Measurements from ENCODE around the gene ANKIB1.

Gene ANKIB1

DNA sequence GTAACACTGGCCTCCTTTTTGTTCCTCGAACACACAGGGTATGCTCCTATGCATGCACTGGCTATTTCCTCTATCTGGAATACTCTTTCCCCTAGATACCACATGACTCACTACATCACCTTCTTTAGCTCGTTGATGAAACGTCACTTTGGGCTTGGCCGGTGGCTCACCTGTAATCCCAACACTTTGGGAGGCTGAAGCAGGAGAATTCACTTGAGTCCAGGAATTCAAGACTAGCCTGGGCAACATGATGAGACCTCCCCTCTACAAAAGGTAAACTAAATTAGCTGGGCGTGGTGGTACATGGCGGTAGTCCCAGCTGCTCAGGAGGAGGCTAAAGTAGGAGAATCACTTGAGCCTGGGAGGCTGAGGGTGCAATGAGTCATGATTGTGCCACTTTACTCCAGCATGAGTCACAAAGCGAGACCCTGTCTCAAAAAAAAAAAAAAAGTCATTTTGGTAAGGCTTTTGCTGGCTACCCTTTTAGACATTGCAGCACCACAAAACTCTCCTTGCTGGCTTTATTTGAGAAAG lies 14.5 kb downstream of the ANKIB1 start:
- Histone ChIP-seq H3K23ac (ENCODE audit: low read length in 2 of 2) (no peak overlapping the region), H3K18ac (ENCODE audit: low read depth in 1 of 2, low read length in 2 of 2) (no peak overlapping the region), H2AK5ac (ENCODE audit: low read length, severe bottlenecking) (no peak overlapping the region), H3K4me2 (ENCODE audit: low read length, poor library complexity, severe bottlenecking) (no peak overlapping the region), H3K4ac (ENCODE audit: low read depth in 1 of 2, low read length in 2 of 2) (no peak overlapping the region), H2BK5ac (ENCODE audit: low read depth, low read length, poor library complexity, severe bottlenecking) (no peak overlapping the region), H3K9me3 (ENCODE audit: control insufficient read depth, low read length) (no peaks in the 10 kb centered on the region), H3K4me3 (ENCODE audit: insufficient read depth in 1 of 2, low read depth in 1 of 2, low read length in 2 of 2) (no peak overlapping the region), H3K9ac (ENCODE audit: low read length) (no peak overlapping the region), H3K27ac (ENCODE audit: low read length, poor library complexity, severe bottlenecking) (no peak overlapping the region), H3K79me1 (replicated peaks; ENCODE audit: low read length, poor library complexity, severe bottlenecking) (peaks cover 11% of the 10 kb centered on the region), H2BK12ac (ENCODE audit: low read length in 2 of 2) (no peak overlapping the region), H3K14ac (ENCODE audit: low read length in 2 of 2) (no peak overlapping the region), H3K36me3 (ENCODE audit: control insufficient read depth in 1 of 2, insufficient read depth in 2 of 2, low read depth in 1 of 2, low read length in 2 of 2) (peaks cover 0 to 8% of the 10 kb centered on the region in 2 experiments), H3K4me1 (ENCODE audit: control insufficient read depth, insufficient read depth, low read depth, low read length) (peaks cover 3% of the 10 kb centered on the region), H2BK15ac (ENCODE audit: low read depth, poor library complexity, severe bottlenecking) (no peak overlapping the region), H2BK120ac (ENCODE audit: low read depth, low read length) (no peak overlapping the region), H3K27me3 (ENCODE audit: control insufficient read depth in 1 of 2, insufficient read depth in 1 of 2, low read length in 2 of 2) (no peaks in the 10 kb centered on the region), H2AFZ (ENCODE audit: low read depth, low read length) (no peak overlapping the region), H4K91ac (ENCODE audit: low read length) (no peak overlapping the region), H4K8ac (ENCODE audit: low read length) (no peak overlapping the region)
- DNase-seq, result peak; percentile 41
- 50% methylated on average over 7 of the region's 7 CpGs for WGBS

DNA sequence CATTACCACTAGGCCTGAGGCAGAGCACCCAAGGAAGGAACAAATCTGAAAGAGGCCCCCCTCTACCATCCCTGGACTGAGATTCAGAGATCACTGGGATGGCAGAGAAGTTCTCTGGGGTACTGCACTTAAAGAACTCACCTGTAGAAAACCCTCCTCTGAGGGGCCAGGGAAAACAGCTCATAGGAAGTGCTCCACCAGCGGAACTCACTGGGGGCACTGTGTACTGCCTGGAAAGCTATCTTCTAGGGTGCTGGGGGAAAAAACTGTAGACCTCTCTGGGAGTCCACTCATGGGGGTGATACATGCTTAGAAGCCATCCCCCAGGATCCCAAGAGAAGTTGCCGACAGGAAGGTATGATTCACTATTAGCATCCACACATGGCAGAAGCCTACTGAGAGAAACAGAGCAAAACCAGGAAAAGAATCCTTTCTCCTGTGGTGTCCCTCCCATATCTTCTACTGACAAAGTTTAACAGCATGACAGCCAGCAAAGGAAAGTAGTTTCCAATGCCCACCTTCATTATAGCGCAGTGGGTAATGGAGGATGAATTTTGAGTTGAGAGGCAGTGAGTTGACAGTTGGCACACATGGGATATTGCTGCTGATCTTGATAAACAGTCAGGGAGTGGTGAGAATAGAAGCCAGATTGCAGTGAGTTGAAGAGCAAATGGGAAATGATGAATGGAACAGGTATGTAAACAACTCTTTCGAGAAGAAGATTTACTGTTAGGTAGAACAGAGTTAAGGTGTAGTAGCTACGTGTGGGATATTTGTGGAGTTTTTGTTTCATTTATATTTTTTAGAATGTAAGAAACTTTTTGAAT lies 20.9 kb downstream of the ANKIB1 start:
- Histone ChIP-seq H3K23ac (ENCODE audit: low read length in 2 of 2) (no peak overlapping the region), H4K8ac (ENCODE audit: low read length) (no peak overlapping the region), H3K79me1 (replicated peaks; ENCODE audit: low read length, poor library complexity, severe bottlenecking) (peaks cover 23% of the 10 kb centered on the region), H2BK5ac (ENCODE audit: low read depth, low read length, poor library complexity, severe bottlenecking) (no peak overlapping the region), H3K14ac (ENCODE audit: low read length in 2 of 2) (no peak overlapping the region), H2BK12ac (ENCODE audit: low read length in 2 of 2) (no peak overlapping the region), H3K9me3 (ENCODE audit: control insufficient read depth, low read length) (no peaks in the 10 kb centered on the region), H2AK5ac (ENCODE audit: low read length, severe bottlenecking) (no peak overlapping the region), H3K4ac (ENCODE audit: low read depth in 1 of 2, low read length in 2 of 2) (no peak overlapping the region), H4K91ac (ENCODE audit: low read length) (no peak overlapping the region), H2BK15ac (ENCODE audit: low read depth, poor library complexity, severe bottlenecking) (no peak overlapping the region), H3K18ac (ENCODE audit: low read depth in 1 of 2, low read length in 2 of 2) (no peak overlapping the region), H3K4me3 (ENCODE audit: insufficient read depth in 1 of 2, low read depth in 1 of 2, low read length in 2 of 2) (no peak overlapping the region), H3K4me1 (ENCODE audit: control insufficient read depth, insufficient read depth, low read depth, low read length) (no peaks in the 10 kb centered on the region), H3K36me3 (ENCODE audit: control insufficient read depth in 1 of 2, insufficient read depth in 2 of 2, low read depth in 1 of 2, low read length in 2 of 2) (no peaks in the 10 kb centered on the region), H2BK120ac (ENCODE audit: low read depth, low read length) (no peak overlapping the region), H3K4me2 (ENCODE audit: low read length, poor library complexity, severe bottlenecking) (no peak overlapping the region), H3K9ac (ENCODE audit: low read length) (no peak overlapping the region), H2AFZ (ENCODE audit: low read depth, low read length) (no peak overlapping the region), H3K27me3 (ENCODE audit: control insufficient read depth in 1 of 2, insufficient read depth in 1 of 2, low read length in 2 of 2) (no peaks in the 10 kb centered on the region), H3K27ac (ENCODE audit: low read length, poor library complexity, severe bottlenecking) (no peak overlapping the region)
- whole genome bisulfite sequencing, result 72% methylated on average over 4 of the region's 5 CpGs
- no peak for DNase-seq

DNA sequence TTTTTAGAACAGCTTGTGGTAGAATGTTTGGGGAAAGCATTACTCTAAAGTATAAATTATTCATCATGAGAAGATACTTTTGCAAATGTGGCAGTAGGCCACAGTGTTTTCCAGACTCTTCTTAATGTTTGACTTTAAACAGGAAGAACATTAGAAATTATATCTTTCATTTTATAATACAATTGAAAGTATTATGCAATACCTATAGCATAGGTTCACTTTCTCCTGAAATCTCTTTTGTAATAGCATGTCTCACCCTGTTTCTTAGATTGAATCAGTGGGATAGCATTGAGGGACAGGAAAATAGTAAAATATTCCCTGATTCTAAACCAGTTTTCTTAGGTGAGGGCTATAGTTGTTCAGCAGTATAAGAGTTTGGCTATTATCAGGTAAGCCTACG lies 23.1 kb downstream of the ANKIB1 start:
- H2BK15ac ChIP-seq (ENCODE audit: low read depth, poor library complexity, severe bottlenecking), result no peak overlapping the region
- H3K4me3 ChIP-seq (ENCODE audit: insufficient read depth in 1 of 2, low read depth in 1 of 2, low read length in 2 of 2), result no peak overlapping the region
- no peak overlapping the region for H2BK5ac ChIP-seq (ENCODE audit: low read depth, low read length, poor library complexity, severe bottlenecking)
- H3K27ac ChIP-seq (ENCODE audit: low read length, poor library complexity, severe bottlenecking), result no peak overlapping the region
- H3K4ac ChIP-seq (ENCODE audit: low read depth in 1 of 2, low read length in 2 of 2), result no peak overlapping the region
- no CpG with 5 or more reads among the region's 1 CpG for WGBS
- no peak overlapping the region for H3K23ac ChIP-seq (ENCODE audit: low read length in 2 of 2)
- no peak overlapping the region for H3K18ac ChIP-seq (ENCODE audit: low read depth in 1 of 2, low read length in 2 of 2)
- no peaks in the 10 kb centered on the region for H3K4me1 ChIP-seq (ENCODE audit: control insufficient read depth, insufficient read depth, low read depth, low read length)
- H2BK12ac ChIP-seq (ENCODE audit: low read length in 2 of 2), result no peak overlapping the region
- no peak overlapping the region for H2AK5ac ChIP-seq (ENCODE audit: low read length, severe bottlenecking)
- H3K4me2 ChIP-seq (ENCODE audit: low read length, poor library complexity, severe bottlenecking), result no peak overlapping the region
- H3K14ac ChIP-seq (ENCODE audit: low read length in 2 of 2), result no peak overlapping the region
- H4K91ac ChIP-seq (ENCODE audit: low read length), result no peak overlapping the region
- H4K8ac ChIP-seq (ENCODE audit: low read length), result no peak overlapping the region
- no peak overlapping the region for H2BK120ac ChIP-seq (ENCODE audit: low read depth, low read length)
- no peaks in the 10 kb centered on the region for H3K27me3 ChIP-seq (ENCODE audit: control insufficient read depth in 1 of 2, insufficient read depth in 1 of 2, low read length in 2 of 2)
- H3K36me3 ChIP-seq (ENCODE audit: control insufficient read depth in 1 of 2, insufficient read depth in 2 of 2, low read depth in 1 of 2, low read length in 2 of 2), result no peaks in the 10 kb centered on the region
- DNase-seq, result no peak
- no peak overlapping the region for H2AFZ ChIP-seq (ENCODE audit: low read depth, low read length)
- no peaks in the 10 kb centered on the region for H3K9me3 ChIP-seq (ENCODE audit: control insufficient read depth, low read length)
- no peak overlapping the region for H3K9ac ChIP-seq (ENCODE audit: low read length)
- peaks cover 21% of the 10 kb centered on the region for H3K79me1 ChIP-seq (replicated peaks; ENCODE audit: low read length, poor library complexity, severe bottlenecking)

DNA sequence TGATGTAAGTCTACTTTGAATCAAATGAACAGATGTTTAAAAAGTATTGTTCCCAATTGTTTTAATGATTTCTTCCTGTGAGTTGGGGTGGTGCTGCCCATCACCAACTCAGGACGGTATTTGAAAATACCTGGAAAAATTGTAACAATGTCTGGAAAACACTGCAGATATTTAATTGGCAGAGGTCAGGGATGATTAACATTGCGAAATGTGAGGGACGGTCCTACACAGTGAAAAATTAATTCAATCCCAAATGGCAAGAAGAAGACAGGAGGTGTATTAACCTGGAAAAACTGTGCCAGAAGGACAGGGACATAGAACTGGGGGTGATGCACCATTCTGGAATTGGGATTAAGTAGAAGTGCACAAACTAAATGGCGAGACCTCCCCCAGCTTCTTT lies 29.6 kb downstream of the ANKIB1 start:
- 99% methylated on average over 4 of the region's 4 CpGs for WGBS
- Histone ChIP-seq H3K36me3 (ENCODE audit: control insufficient read depth in 1 of 2, insufficient read depth in 2 of 2, low read depth in 1 of 2, low read length in 2 of 2) (no peaks in the 10 kb centered on the region), H3K79me1 (replicated peaks; ENCODE audit: low read length, poor library complexity, severe bottlenecking) (peaks cover 22% of the 10 kb centered on the region)

More for the DNA sequence above, 29.6 kb downstream of the ANKIB1 start:
- H3K27ac ChIP-seq (ENCODE audit: low read length, poor library complexity, severe bottlenecking), result no peak overlapping the region
- no peak overlapping the region for H2BK15ac ChIP-seq (ENCODE audit: low read depth, poor library complexity, severe bottlenecking)
- no peak for DNase-seq
- H3K4me1 ChIP-seq (ENCODE audit: control insufficient read depth, insufficient read depth, low read depth, low read length), result no peaks in the 10 kb centered on the region
- H3K18ac ChIP-seq (ENCODE audit: low read depth in 1 of 2, low read length in 2 of 2), result no peak overlapping the region
- no peak overlapping the region for H3K14ac ChIP-seq (ENCODE audit: low read length in 2 of 2)
- no peak overlapping the region for H3K4me2 ChIP-seq (ENCODE audit: low read length, poor library complexity, severe bottlenecking)
- no peak overlapping the region for H2BK120ac ChIP-seq (ENCODE audit: low read depth, low read length)
- H3K4me3 ChIP-seq (ENCODE audit: insufficient read depth in 1 of 2, low read depth in 1 of 2, low read length in 2 of 2), result no peak overlapping the region
- no peak overlapping the region for H2BK5ac ChIP-seq (ENCODE audit: low read depth, low read length, poor library complexity, severe bottlenecking)
- H4K91ac ChIP-seq (ENCODE audit: low read length), result no peak overlapping the region
- H4K8ac ChIP-seq (ENCODE audit: low read length), result no peak overlapping the region
- H2AFZ ChIP-seq (ENCODE audit: low read depth, low read length), result no peak overlapping the region
- H3K9me3 ChIP-seq (ENCODE audit: control insufficient read depth, low read length), result no peaks in the 10 kb centered on the region
- no peak overlapping the region for H3K9ac ChIP-seq (ENCODE audit: low read length)
- no peaks in the 10 kb centered on the region for H3K27me3 ChIP-seq (ENCODE audit: control insufficient read depth in 1 of 2, insufficient read depth in 1 of 2, low read length in 2 of 2)
- H2AK5ac ChIP-seq (ENCODE audit: low read length, severe bottlenecking), result no peak overlapping the region
- no peak overlapping the region for H3K4ac ChIP-seq (ENCODE audit: low read depth in 1 of 2, low read length in 2 of 2)
- H2BK12ac ChIP-seq (ENCODE audit: low read length in 2 of 2), result no peak overlapping the region
- no peak overlapping the region for H3K23ac ChIP-seq (ENCODE audit: low read length in 2 of 2)
